ENCODE data around the gene CDH8. TPM values are rescaled to one million over a fixed set of nuclear protein-coding genes. Genes with fewer than 3 reads are reported as not detected.
"Not testable (repeated sequence)": the region's sequence is repeated elsewhere in the genome, so short reads cannot be mapped to it uniquely, and the experiment has no call there.

Gene CDH8
- polyA plus RNA-seq, 3 donors from 2014 or later = not detected

DNA sequence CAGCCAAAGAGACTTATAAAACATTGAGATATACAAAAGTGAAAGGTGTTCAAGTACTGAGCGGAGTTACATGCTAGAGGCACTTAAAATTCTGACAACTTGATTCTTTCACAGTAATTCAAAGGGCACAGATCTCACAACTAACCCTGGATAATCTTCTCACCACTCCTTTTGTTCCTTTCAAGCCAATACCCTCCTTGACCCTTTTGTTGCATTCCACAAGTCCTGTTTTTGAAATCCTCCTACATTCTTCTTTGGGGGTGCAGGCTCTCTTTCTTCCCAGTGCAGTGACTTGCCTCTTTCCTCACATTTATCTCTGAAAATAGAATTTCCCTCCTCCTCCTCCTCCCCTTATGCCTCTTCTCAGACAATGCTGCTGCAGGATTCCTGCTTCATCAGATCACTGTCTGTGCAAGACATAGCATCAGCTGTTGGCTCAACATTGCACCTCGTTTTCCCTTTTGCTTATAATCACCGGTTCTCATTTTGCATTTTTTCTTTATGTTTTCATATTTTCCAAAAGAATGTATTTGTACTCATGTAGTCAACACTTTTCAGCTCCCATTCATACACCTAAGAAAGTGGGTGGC lies 199.3 kb downstream of the CDH8 start:
- no peak for DNase-seq
- Mint-ChIP-seq H3K36me3 (peaks cover 0 to 3% (median 0%) of the 10 kb centered on the region in 3 donors), H3K27me3 (ENCODE audit: low read depth in 3 of 3) (peaks cover 1 to 2% (median 2%) of the 10 kb centered on the region in 3 donors), H3K9me3 (peaks cover 6 to 58% (median 25%) of the 10 kb centered on the region in 6 donors), H3K4me1 (no peaks in the 10 kb centered on the region), H3K4me3 (no peak overlapping the region), H3K27ac (no peak overlapping the region)

DNA sequence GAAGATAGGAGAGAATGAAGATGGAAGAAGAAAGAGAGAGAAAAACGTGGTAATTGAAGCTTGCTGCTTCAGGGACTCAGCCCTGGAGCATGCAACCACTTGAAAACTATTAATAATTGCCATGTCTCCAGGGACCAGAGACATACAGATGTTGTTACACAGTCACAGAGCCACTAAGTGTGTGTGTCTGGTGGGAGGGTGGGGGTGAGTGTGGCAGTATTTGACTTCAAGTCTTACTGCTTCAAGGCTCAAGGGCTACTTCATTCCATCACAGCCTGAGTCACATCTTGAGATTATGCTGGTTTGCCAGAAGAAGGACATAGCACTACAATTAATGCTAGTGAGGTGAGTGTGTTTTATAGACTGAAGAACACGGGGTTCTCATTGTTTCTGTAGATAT lies 202.2 kb downstream of the CDH8 start:
- Mint-ChIP-seq H3K27ac (no peak overlapping the region), H3K27me3 (ENCODE audit: low read depth in 3 of 3) (peaks cover 1 to 2% (median 2%) of the 10 kb centered on the region in 3 donors), H3K4me1 (no peaks in the 10 kb centered on the region), H3K36me3 (peaks cover 0 to 3% (median 0%) of the 10 kb centered on the region in 3 donors), H3K4me3 (no peak overlapping the region), H3K9me3 (peaks cover 4 to 71% (median 24%) of the 10 kb centered on the region in 6 donors)
- no peak for DNase-seq

DNA sequence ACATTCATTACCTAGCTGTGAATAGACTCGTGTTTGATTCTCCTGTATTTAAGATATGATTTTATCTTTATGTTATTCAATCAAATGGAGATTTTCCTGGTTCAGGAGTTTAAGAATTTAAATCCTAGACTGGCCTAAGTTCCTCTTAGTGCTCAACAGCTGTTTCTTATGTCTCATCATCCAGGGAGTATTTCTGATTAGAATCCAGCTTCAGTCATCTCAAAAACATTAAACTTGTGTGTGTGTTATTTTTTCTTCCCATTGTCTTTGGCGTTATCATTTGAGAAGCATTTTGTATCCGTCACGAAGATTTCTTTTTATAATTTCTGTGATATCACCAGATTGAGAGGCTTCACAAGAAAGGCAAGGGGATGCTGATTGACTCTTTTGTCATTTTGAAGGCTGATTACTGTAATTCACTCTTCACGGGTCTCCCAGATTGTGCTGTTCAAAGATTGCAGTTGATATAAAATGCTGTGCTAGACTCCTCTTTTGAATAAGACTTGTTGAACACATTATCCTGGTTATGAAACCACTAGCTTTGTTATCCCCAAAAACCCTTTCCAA lies 204.8 kb downstream of the CDH8 start:
- H3K27ac Mint-ChIP-seq = no peak overlapping the region
- no peak for DNase-seq
- H3K4me3 Mint-ChIP-seq = no peak overlapping the region
- no peaks in the 10 kb centered on the region for H3K36me3 Mint-ChIP-seq
- peaks cover 2 to 64% (median 19%) of the 10 kb centered on the region in 6 donors for H3K9me3 Mint-ChIP-seq
- H3K4me1 Mint-ChIP-seq = no peaks in the 10 kb centered on the region
- peaks cover 1 to 2% (median 2%) of the 10 kb centered on the region in 3 donors for H3K27me3 Mint-ChIP-seq (ENCODE audit: low read depth in 3 of 3)

DNA sequence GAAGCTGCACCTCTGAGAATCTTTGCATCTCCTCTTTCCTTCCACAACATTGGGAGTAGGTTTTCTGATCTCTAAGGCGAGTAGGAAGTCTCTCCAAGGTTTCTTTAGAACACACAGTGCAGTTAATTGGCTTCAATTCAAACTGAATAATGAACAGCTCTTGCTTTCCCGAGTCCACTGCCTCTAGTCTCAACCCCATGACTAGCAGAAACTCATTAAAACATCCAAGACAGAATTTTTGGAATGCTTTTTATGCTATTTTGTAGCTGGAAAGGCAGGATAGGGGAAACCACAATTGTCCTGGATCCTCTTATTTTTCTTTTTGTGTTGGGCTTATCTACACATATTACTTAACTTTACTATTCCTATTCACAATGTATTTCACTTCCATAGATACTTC lies 206.6 kb downstream of the CDH8 start:
- no peak overlapping the region for H3K4me3 Mint-ChIP-seq
- peaks cover 2 to 55% (median 18%) of the 10 kb centered on the region in 6 donors for H3K9me3 Mint-ChIP-seq
- no peaks in the 10 kb centered on the region for H3K4me1 Mint-ChIP-seq
- peaks cover 1 to 2% (median 2%) of the 10 kb centered on the region in 3 donors for H3K27me3 Mint-ChIP-seq (ENCODE audit: low read depth in 3 of 3)
- H3K36me3 Mint-ChIP-seq = no peaks in the 10 kb centered on the region
- no peak overlapping the region for H3K27ac Mint-ChIP-seq
- DNase-seq = no peak

DNA sequence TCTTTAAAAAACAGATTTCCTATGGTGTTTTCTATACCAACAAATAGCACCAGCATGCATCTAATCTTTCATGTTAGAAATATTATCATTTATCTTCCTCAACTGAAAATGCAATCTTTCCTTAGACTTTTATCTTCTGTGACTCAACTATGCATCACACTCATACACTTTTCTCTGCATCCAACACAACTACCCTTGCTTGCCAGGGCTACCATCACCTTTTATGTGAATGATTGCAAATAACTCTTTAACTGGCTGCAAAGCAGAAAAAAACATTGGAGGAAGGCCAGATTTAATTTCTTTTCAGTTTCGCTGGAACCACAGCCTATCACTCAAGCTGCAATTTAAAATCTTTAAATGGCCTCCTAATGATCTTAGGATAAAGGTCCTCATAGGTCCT lies 212.9 kb downstream of the CDH8 start:
- Mint-ChIP-seq H3K27ac (no peak overlapping the region), H3K4me3 (no peak overlapping the region), H3K36me3 (no peaks in the 10 kb centered on the region), H3K9me3 (peaks cover 8 to 51% (median 24%) of the 10 kb centered on the region in 6 donors), H3K4me1 (no peaks in the 10 kb centered on the region), H3K27me3 (ENCODE audit: low read depth in 3 of 3) (no peaks in the 10 kb centered on the region)
- DNase-seq = no peak

DNA sequence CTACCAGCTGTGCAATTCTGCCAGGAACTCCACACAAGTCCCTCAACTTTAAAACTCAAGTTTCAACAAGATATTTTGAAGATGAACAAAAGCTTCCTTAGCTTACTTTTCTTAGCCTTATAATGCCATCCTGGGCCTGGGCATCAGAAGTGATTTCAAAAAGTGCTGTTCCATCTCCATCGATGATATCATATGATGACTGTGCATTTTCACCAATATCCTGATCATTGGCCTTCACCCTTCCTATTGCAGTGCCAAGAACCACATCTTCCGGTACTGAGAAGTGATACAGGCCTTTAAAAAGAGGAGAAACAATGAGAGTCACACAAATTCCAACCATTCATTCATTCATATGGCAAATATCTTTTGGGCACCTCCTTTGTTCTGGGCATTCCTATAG lies 215.4 kb downstream of the CDH8 start:
- peaks cover 8 to 59% (median 20%) of the 10 kb centered on the region in 6 donors for H3K9me3 Mint-ChIP-seq
- DNase-seq = no peak

DNA sequence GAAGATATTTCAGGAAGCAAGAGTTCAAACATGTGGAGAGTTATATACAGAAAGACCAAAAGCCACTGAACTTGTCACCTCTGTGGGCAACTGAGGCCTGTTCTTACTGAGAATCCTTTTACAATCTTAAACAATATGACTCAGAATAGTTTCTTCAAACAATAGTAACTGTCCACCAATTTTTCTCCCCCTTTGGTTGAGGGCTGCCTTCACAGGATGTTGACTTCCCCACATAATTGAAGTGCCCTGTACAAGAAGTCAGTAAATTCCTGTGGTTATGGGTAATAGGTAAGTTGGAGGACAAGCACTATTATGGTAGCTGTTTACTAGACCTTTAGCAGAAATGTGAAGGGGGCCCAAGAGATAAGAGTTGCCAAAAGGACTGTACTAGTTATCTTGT lies 215.8 kb downstream of the CDH8 start:
- H3K4me3 Mint-ChIP-seq = no peak overlapping the region
- H3K4me1 Mint-ChIP-seq = no peaks in the 10 kb centered on the region
- H3K27me3 Mint-ChIP-seq (ENCODE audit: low read depth in 3 of 3) = no peaks in the 10 kb centered on the region
- H3K36me3 Mint-ChIP-seq = no peaks in the 10 kb centered on the region
- no peak for DNase-seq
- peaks cover 8 to 62% (median 20%) of the 10 kb centered on the region in 6 donors for H3K9me3 Mint-ChIP-seq
- no peak overlapping the region for H3K27ac Mint-ChIP-seq

More for the DNA sequence above, 215.4 kb downstream of the CDH8 start:
- Mint-ChIP-seq H3K27ac (no peak overlapping the region), H3K4me1 (no peaks in the 10 kb centered on the region), H3K36me3 (no peaks in the 10 kb centered on the region), H3K4me3 (no peak overlapping the region), H3K27me3 (ENCODE audit: low read depth in 3 of 3) (no peaks in the 10 kb centered on the region)

DNA sequence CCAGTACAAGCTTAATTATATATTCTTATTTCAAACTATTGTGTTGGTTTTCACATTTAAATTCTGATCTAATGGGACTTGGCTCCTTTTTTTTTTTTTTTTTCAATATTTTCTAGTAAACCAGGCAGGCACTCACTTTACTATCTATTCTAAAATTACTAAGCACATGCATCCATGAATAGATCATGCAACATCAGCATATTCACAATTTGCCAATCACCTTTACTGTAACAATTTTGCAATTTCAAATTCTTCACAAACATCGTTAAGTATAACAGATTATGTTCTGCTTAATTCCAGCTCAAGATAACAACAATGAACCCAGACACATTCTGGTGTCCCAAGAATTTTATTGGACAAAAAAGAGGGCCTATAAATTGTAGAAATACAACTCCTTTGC lies 217.4 kb downstream of the CDH8 start:
- no peaks in the 10 kb centered on the region for H3K36me3 Mint-ChIP-seq
- H3K4me1 Mint-ChIP-seq = no peaks in the 10 kb centered on the region
- DNase-seq = no peak
- no peak overlapping the region for H3K27ac Mint-ChIP-seq
- H3K4me3 Mint-ChIP-seq = no peak overlapping the region
- no peaks in the 10 kb centered on the region for H3K27me3 Mint-ChIP-seq (ENCODE audit: low read depth in 3 of 3)
- peaks cover 4 to 67% (median 20%) of the 10 kb centered on the region in 6 donors for H3K9me3 Mint-ChIP-seq

DNA sequence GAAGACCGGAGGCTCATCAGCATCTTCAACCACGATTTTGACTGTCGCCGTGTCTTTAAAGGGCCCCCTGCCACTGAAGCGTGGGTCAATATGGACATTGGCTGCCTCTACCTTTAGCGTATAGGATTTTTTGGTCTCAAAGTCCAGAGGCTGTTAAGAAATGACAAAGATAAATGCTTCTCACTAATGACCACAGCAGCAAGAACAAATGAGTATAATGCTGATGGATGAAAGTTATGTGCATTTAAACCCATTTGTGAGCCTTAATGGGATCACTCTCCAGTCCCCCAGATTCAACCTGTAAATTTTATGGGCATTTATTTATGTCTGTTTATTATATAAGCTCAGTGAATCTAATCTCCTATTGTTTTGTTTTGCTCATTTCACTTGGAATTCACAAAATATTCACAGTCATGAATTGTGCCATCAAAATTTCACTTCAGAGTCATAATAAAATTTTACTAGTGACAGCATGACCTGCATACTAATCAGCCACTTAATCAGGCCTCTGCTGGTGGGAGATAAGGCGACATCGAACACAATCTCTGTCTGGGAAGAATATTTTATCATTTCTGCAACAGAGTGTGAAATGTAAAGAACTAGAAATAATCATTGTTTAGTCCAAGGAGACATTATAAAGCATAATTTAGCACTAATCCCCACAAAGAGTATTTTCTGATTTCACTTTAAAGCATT lies 218.5 kb downstream of the CDH8 start:
- no peaks in the 10 kb centered on the region for H3K36me3 Mint-ChIP-seq
- H3K4me1 Mint-ChIP-seq = no peaks in the 10 kb centered on the region
- peaks cover 4 to 63% (median 17%) of the 10 kb centered on the region in 6 donors for H3K9me3 Mint-ChIP-seq
- no peak for DNase-seq
- H3K27me3 Mint-ChIP-seq (ENCODE audit: low read depth in 3 of 3) = peaks cover 0 to 2% (median 0%) of the 10 kb centered on the region in 3 donors
- no peak overlapping the region for H3K27ac Mint-ChIP-seq
- H3K4me3 Mint-ChIP-seq = no peak overlapping the region

DNA sequence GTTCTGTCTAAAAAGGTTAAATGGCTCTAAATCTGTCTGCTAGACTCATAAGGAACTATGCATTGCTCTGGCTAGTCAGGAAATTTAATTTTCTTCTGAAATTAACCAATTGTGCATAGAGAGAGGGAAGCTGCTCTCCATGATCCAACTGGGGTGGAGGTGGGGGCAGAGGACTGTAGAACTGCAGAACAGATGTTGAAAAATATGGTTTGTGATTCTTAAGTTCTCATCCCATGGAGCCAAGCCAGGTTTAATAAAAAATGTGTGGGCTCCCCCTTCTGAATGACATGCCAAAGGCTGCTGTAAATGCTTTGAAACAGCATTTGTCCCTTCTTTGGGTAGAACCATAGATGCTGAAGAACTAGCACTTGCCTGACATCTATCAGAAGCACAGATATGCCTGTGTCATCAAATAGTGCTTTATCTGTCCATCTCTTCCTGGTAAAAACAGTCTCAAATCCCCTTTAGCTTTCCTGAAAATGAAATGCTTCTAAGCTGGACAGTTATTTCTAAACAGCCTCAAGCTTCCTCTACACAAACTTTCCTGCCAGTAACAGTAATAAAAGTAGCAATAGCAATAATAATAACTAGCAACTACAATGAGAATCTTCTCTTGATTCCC lies 221.4 kb downstream of the CDH8 start:
- Mint-ChIP-seq H3K9me3 (peaks cover 3 to 62% (median 12%) of the 10 kb centered on the region in 6 donors), H3K4me1 (no peaks in the 10 kb centered on the region), H3K27me3 (ENCODE audit: low read depth in 3 of 3) (peaks cover 0 to 3% (median 0%) of the 10 kb centered on the region in 3 donors), H3K4me3 (no peak overlapping the region), H3K36me3 (no peaks in the 10 kb centered on the region), H3K27ac (no peak overlapping the region)
- DNase-seq = no peak

DNA sequence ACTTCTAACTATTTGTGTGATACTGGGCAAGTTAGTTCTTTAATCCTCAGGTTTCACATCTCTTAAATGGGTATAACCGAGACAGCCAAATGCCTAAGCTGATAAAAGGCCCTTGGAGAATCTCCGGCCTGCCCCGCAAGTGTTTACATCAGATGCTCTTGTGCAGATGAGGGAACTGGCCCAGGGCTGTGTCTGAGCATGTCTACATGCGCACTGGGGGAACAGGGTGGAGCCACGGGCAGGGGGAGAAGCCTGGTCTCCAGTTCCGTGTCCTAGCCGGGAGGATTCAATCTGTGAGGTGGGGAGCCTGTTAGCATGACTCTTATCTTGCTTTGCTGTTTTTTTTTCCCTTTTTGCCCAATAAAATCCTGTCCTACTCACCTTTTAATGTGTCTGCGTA lies 222.9 kb downstream of the CDH8 start:
- H3K4me3 Mint-ChIP-seq = no peak overlapping the region
- H3K4me1 Mint-ChIP-seq = no peaks in the 10 kb centered on the region
- H3K9me3 Mint-ChIP-seq = peaks cover 3 to 55% (median 9%) of the 10 kb centered on the region in 6 donors
- no peaks in the 10 kb centered on the region for H3K36me3 Mint-ChIP-seq
- no peak overlapping the region for H3K27ac Mint-ChIP-seq
- no peak for DNase-seq
- H3K27me3 Mint-ChIP-seq (ENCODE audit: low read depth in 3 of 3) = peaks cover 0 to 3% (median 0%) of the 10 kb centered on the region in 3 donors

DNA sequence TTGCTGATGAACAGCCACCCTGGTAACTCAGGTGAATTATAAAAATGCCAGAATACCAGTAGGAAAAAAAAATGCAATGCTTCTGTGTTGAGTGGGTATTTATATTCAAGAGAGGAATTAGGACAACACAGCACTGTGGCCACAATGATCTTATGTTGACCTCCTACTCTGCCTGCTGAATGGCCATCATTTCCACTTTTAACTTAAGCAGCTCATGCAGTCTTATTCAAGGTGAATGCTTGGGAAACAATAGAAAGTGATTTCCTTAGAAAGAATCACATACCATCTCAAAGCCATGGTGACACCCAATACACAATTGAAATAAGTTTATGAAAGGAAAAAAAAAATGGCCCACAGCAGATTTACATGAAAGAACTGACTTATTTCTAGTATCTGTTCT lies 224.0 kb downstream of the CDH8 start:
- no peaks in the 10 kb centered on the region for H3K4me1 Mint-ChIP-seq
- no peak overlapping the region for H3K4me3 Mint-ChIP-seq
- H3K27ac Mint-ChIP-seq = no peak overlapping the region
- H3K9me3 Mint-ChIP-seq = peaks cover 3 to 49% (median 9%) of the 10 kb centered on the region in 6 donors
- peaks cover 0 to 3% (median 0%) of the 10 kb centered on the region in 3 donors for H3K27me3 Mint-ChIP-seq (ENCODE audit: low read depth in 3 of 3)
- DNase-seq = no peak
- H3K36me3 Mint-ChIP-seq = no peaks in the 10 kb centered on the region

DNA sequence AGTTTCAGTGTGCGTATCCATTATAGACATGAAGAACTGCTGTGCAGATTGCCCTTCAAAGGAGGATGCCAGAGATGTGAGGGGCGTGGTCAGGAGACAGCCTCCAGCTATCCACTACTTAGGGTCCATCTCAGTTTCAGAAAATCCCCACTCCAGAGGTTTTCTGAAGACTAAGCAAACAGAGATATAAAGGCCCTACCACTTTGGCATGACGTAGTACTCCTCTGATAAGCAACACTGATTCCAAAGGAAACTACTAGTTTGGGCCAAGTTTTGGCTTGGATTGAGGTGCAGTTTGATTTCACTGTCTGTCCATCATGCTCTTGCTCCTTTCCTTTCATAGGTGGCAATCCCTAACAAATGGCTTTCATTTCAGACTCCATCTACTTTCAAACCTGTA lies 228.7 kb downstream of the CDH8 start:
- Mint-ChIP-seq H3K9me3 (peaks cover 5 to 22% (median 7%) of the 10 kb centered on the region in 6 donors), H3K36me3 (no peaks in the 10 kb centered on the region), H3K4me1 (no peaks in the 10 kb centered on the region), H3K27me3 (ENCODE audit: low read depth in 3 of 3) (peaks cover 0 to 1% (median 0%) of the 10 kb centered on the region in 3 donors), H3K27ac (no peak overlapping the region), H3K4me3 (no peak overlapping the region)
- DNase-seq = no peak

DNA sequence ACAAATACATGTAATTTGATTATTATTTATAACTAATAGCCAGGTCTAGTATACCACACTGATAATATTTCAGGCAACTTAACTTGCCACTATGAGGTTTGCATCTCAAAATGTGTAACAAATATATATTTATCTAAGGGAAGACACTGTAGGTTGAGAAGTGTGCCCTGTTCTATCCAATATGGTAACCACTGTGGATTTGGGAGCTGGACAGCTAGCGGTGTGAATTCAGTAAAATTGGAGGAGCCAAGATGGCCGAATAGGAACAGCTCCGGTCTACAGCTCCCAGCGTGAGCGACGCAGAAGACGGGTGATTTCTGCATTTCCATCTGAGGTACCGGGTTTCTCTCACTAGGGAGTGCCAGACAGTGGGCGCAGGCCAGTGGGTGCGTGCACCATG lies 235.0 kb downstream of the CDH8 start:
- not testable (repeated sequence) for H3K27me3 Mint-ChIP-seq (ENCODE audit: low read depth in 3 of 3); H3K36me3 Mint-ChIP-seq; H3K4me1 Mint-ChIP-seq; H3K27ac Mint-ChIP-seq; DNase-seq; H3K4me3 Mint-ChIP-seq
- H3K9me3 Mint-ChIP-seq = peaks cover 7 to 33% (median 16%) of the 10 kb centered on the region in 6 donors
